HG02610 (cell line): ENCODE results near the gene DNAAF5.
"Not testable (repeated sequence)": the region's sequence is repeated elsewhere in the genome, so short reads cannot be mapped to it uniquely, and the experiment has no call there.

Experiments
- ATAC-seq: cut with Tn5 transposase; IDR thresholded peaks from one replicate; pipeline ENCODE4 v1.9.1; 2021; ENCODE audit warnings: mild to moderate bottlenecking, moderate library complexity; ENCODE audit not compliant: unreplicated experiment

DNAAF5 gene

DNA sequence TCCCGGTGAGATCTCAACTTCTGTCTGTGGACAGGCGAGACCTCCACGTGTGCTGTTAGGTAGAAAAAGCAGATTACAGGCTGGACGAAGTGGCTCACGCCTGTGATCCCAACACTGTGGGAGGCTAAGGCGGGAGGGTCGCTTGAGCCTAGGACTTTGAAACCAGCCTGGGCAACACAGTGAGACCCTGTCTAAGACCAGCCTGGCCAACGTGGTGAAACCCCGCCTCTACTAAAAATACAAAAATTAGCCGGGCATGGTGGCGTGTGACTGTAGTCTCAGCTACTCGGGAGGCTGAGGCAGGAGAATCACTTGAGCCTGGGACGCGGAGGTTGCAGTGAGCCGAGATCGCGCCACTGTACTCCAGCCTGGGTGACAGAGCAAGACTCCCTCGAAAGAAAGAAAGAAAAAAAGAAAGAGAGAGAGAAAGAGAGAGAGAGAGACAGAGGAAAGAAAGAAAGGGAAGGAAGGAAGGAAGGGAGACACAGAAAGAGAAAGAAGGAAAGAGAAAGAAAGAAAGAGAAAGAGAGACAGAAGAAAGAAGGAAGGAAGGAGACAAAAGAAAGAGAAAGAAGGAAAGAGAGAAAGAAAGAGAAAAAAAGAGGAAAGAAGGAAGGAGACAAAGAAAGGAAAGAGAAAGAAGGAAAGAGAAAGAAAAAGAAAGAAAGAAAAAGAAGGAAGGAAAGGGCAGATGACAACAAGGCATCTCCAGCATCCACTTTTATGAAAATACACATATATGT is 76.2 kb downstream of the DNAAF5 start:
- no peak for ATAC-seq

DNA sequence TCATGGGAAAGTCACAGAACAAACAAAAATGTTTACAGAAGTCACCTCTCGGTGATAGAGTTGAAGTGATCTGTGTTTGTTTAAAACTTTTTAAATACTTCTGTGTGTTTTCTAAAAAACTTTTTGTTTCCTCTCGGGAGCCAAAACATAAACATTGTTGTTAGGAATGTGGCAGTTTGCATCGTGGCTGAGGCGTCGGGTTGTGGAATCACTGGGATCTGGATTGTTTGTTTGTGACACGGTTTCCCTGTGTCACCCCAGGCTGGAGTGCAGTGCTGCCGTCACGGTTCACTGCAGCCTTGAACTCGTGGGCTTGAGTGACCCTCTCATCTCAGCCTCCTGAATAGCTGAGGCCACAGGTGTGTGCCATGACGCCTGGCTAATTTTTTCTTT is 76.7 kb downstream of the DNAAF5 start:
- ATAC-seq = no peak

DNA sequence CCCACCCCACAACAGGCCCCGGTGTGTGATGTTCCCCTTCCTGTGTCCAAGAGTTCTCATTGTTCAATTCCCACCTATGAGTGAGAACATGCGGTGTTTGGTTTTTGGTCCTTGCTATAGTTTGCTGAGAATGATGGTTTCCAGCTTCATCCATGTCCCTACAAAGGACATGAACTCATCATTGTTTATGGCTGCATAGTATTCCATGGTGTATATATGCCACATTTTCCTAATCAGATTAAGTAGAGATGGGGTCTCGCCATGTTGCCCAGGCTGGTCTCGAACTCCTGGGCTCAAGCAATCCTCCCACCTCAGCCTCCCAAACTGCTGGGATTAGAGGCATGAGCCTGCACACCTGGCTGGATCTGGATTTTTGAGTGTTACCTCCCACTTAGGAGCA is 77.3 kb downstream of the DNAAF5 start:
- not testable (repeated sequence) for ATAC-seq

DNA sequence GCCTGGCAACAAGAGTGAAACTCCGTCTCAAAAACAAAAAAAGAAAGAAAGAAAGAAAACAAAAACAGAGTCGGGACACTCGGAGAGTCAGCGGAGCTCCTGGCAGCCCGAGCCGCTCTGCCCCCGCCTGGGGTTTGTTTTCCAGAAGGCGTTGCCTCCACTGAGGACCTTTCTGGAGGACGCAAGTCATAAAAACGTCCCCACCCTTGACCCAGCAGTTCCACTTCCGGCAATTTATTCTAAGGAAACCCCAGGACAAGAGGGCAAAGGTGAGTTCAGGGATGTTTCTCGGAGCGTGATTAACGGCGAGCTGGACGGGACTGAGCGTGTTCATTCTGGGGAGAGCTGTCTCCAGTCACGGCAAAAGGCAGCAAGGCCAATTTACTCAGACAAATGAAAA is 78.8 kb downstream of the DNAAF5 start:
- no peak for ATAC-seq

GRCh38 chr7:815284-816216 is 89.1 kb downstream of the DNAAF5 start:
- no peak for ATAC-seq

DNA sequence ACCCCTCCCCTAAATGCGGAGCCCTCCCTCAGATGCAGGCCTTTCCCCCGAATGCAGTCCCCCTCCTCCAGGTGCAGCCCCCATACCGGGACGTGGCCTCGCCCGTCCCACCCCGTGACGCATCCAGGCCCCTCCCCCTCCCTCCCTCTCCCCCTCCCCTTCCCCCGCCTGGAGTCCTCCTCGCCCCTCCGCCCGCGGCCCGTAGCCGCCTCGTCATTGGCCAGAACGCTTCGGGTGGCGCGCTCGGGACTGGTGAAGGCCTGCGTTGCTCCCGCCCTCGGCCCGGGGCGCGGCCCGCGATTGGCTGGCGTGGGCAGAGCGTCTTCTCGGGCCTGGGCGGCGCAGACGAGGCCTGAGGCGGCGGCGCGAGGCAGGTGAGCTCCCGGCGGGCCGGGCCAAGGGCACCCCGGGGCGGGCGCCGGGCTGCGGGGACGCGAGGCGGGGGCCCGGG is 89.8 kb downstream of the DNAAF5 start:
- ATAC-seq = peak; percentile 85

- ATAC-seq = peak; percentile 13
These were observed 90.5 kb downstream of the DNAAF5 start for GRCh38 chr7:816751-817671.

DNA sequence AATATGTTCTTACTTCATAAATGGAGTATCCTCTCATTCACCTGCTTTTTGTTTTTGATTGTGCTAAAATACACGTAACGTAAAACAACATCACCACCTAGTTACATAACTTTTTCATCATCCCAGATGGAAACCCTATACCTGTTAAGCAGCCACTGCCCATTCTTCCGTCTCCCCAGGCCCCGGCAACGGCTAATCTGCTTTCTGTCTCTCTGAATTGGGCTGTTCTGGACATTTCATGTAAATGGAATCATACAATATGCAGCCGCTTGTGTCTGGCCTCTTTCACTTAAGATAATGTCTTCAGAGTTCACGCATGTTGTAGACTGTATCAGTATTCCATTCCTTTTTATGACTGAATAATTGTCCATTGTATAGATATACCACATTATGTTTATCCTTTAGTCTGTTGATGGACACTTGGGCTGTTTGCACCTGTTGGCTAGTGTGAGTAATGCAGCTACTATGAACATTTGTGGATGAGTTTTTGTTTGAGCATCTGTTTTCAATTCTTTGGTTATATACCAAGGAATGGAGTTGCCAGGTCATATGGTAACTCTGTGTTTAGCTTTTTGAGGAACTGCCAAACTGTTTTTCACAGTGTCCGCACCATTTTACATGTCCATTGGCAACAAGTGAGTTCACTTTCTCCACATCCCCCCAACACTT is 91.7 kb downstream of the DNAAF5 start:
- no peak for ATAC-seq

GRCh38 chr7:820341-820740 is 93.8 kb downstream of the DNAAF5 start:
- ATAC-seq = no peak

GRCh38 chr7:821688-822087 is 95.2 kb downstream of the DNAAF5 start:
- ATAC-seq = no peak

DNA sequence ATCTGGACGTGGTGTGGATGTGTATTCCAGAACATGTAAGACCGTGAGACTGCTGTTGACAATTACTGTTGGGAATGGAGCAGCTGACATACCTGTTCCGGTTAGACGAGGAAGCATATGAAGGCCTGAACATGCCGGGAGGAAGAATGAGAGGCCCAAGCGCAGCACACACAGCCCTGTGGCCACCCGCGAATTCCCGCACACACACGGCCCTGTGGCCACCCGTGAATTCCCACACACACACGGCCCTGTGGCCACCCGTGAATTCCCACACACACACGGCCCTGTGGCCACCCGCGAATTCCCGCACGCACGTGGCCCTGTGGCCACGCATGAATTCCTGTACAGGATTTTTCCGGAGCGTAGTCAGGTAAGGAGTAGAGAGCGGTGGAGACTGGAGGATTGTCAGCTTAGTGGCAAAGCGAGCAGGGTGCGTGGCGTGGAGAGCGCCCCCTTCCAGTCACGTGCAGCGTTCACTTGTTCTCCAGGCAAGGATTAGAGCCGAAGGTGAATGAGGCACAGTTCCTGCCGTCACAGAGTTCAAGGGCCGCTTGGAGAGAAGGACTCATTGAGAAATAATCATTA is 96.3 kb downstream of the DNAAF5 start:
- no peak for ATAC-seq

GRCh38 chr7:823649-824048 is 97.2 kb downstream of the DNAAF5 start:
- ATAC-seq = no peak

- no peak for ATAC-seq
These were observed 97.6 kb downstream of the DNAAF5 start for GRCh38 chr7:824081-824480.

DNA sequence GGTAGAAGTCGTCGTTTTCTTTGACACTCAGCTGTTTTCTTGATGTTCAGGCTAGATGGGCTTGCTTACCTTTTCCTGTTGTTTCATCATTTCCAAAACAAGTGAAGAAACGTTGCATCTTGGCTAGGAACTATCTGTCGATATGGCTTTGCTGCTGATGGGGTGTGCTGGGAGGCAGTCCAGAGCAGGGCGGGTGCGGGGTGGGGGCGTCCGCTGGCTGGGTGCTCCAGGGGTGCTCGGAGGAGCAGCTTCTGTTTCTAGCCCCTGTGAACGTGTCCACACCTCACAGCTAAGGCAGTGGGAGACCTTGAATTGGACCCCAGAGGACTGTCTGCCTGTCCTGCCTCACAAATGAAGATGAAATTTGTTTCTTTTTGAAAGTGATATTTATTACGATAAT is 98.2 kb downstream of the DNAAF5 start:
- ATAC-seq = no peak

GRCh38 chr7:825386-825785 is 98.9 kb downstream of the DNAAF5 start:
- no peak for ATAC-seq

DNA sequence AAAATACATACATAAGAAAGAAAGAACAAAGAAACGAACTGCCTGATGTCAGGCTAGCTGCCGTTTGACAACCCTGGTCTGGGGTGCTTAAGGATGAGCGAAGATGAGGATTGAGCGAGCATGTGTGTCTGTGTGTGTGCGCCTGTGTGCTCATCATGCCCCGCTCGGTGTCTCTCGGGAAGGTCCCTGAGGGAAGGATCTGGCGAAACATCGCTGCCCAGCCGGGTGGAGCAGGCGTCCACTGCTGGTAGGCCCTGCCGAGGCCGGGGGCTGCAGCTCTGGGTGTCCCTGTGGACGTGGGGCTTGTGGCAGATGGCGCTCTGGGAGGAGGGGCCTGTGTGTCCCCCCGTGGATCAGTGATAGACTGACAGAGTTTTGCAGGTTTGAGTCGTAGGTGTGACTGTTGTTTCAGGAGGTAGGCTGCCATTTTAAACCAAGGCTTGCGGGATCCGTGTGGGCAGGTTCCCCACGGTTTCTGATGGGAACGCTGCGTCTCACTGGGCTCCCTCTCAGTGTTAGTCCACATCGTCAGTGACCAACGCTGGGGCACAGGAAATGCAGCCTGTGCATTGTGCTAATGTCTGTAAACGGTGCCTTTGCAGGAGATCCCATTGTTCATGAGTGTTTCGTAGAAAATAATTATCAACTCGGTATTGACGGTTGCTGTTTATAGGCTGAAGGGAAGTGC is 99.9 kb downstream of the DNAAF5 start:
- ATAC-seq = no peak

DNA sequence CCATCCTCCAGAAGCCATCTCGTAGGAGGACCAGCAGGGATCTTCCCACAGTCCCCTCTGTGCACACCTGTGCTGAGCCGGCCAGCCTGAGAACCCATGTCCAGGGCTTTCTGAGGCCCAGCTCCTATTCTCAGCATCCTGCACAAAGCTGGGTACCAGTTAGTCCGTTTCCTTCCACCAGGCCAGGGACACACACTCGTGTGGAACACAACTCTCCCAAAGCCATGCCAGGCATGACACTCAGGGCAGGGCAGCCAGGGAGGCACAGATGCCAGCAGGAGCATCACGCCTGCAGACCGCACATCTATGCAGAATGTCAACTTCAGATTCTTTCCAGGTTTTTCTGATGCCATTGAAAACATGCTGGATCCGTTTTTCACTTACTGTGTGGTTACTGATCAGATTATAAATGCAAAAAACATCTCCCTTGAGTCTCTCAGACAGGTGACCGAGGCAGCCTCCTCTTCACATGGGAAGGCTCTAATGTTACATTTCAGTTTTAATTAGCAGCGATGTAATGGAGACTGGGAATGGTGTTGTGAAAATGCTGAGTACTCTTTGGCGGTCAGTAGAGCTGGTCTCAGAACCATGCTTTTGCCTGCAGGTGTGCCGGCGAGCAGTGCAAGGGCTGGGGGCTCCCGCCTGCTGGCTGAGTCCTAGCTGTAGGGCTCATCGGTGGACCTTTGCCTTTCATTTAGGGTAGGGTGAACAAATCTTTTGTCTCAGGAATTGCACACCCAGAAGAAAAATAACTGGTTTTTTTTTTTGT is 102.5 kb downstream of the DNAAF5 start:
- ATAC-seq = no peak

DNA sequence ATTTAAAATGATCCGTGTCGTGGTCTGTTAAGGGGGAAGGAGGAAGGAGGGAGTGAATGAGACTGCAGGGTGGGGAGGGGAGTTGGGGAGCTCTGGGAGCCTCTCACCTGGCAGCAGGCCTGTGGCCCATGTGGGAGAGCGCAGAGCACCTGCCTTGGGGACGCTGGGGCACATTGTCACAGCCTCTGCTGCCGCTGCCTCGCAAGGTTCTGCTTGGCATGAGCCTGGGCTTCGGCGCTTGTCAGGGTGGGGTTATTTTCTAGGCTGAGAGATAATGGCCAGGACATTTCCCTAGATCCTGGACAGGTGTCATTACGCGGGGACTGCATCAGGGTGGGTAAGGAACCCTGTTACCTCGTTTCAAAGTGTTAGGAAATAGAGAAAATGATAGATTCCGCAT is 103.6 kb downstream of the DNAAF5 start:
- no peak for ATAC-seq
